ENCODE measurements around the gene MLST8.

GRCh38 chr16:2187212-2187611 lies 18.0 kb upstream of the MLST8 start:
- TF ChIP-seq CTCF (IDR thresholded peaks at IDR 0.05) (no peak), POLR2A (IDR thresholded peaks at IDR 0.05) (no peak)

Data from body of pancreas (tissue), 4 donors.